K562 (cell line): ENCODE measurements around the gene ZMYND8. TPM values are rescaled to one million over a fixed set of nuclear protein-coding genes. Genes with fewer than 3 reads are reported as not detected.

Source experiments
- ATAC-seq: fragments of 200-7000 bp; cut with Tn5 transposase; 3 replicates; pipeline ENCODE4 v1.9.1; 2020; ENCODE audit warnings: moderate library complexity
- BruUV-seq: library from RNA; stranded (reverse); fragments of 400-500 nt; replicated peaks from 2 replicates; lab custom pipeline; 2021; lab: Mats Ljungman, UMichigan
- CTCF ChIA-PET: fragments of 300-600 bp; formaldehyde crosslinking; extraction: SDS; loops from one replicate; lab custom pipeline; 2021; ENCODE audit warnings: low intra/inter-chr PET ratio; lab: Yijun Ruan, JAX
- POLR2A ChIA-PET: fragments of 300-600, 350-650 bp; sonication (Branson Sonifier 250); formaldehyde crosslinking; extraction: SDS; loops from one replicate; lab custom pipeline; 2021; ENCODE audit warnings: antibody characterized with exemption, inconsistent platforms; lab: Yijun Ruan, JAX
- DNase-seq, 4 experiments: peaks; one replicate each; pipeline versions ENCODE4 v3.0.0 to v3.0.0-alpha.2; 2011 to 2018; ENCODE audit warnings: low spot score in 3 of 4, mixed read lengths in 3 of 4; ENCODE audit errors: extremely low read depth in 1 of 4
- FAIRE-seq: peaks from 2 replicates; lab custom pipeline; 2011; peaks lifted over from hg19 to GRCh38; lab: Jason Lieb, UNC
- H2AFZ ChIP-seq: 2 replicates; pipeline ENCODE4 v1.6.0; 2011; ENCODE audit warnings: low read depth, low read length, control low read depth, inconsistent platforms
- H3K27ac ChIP-seq: fragments of 200-600 bp; 3 replicates; pipeline ENCODE4 v1.8.0; 2011; ENCODE audit warnings: low read depth, mild to moderate bottlenecking, control low read depth, inconsistent platforms, low read length, moderate library complexity, mixed read lengths; ENCODE audit errors: extremely low read depth
- H3K27me3 ChIP-seq, 2 experiments: fragments of 300-600 bp in 1 of 2; 2 replicates in 1 of 2; 3 replicates in 1 of 2; pipeline versions ENCODE4 v1.6.0 to v1.8.0; 2011; ENCODE audit warnings: inconsistent platforms in 2 of 2, low read length in 2 of 2, mild to moderate bottlenecking in 1 of 2, mixed read lengths in 1 of 2, moderate library complexity in 1 of 2; ENCODE audit not compliant: control insufficient read depth in 2 of 2, insufficient read depth in 2 of 2
- H3K36me3 ChIP-seq: fragments of 300-600 bp; 3 replicates; pipeline ENCODE4 v1.8.0; 2011; ENCODE audit warnings: mild to moderate bottlenecking, low read length, inconsistent platforms; ENCODE audit not compliant: control insufficient read depth, insufficient read depth
- H3K4me1 ChIP-seq, 2 experiments: fragments of 200-600 bp in 1 of 2; replicated peaks in 1 of 2; 2 replicates in 1 of 2; 3 replicates in 1 of 2; pipeline versions ENCODE4 v1.5.1 to v1.8.0; 2011; ENCODE audit warnings: inconsistent platforms in 2 of 2, low read length in 2 of 2, mild to moderate bottlenecking in 1 of 2, mixed read lengths in 1 of 2, moderate library complexity in 1 of 2; ENCODE audit not compliant: control insufficient read depth in 2 of 2, insufficient read depth in 2 of 2
- H3K4me2 ChIP-seq: 2 replicates; pipeline ENCODE4 v1.6.1; 2011; ENCODE audit warnings: low read length, control low read depth, inconsistent platforms, mixed read lengths; ENCODE audit not compliant: insufficient read depth
- H3K4me3 ChIP-seq: fragments of 200-600 bp; sonication (generic), shearing (Covaris generic); 2 replicates; pipeline ENCODE4 v1.5.1; 2016; ENCODE audit warnings: control low read depth, inconsistent platforms
- H3K79me2 ChIP-seq: fragments of 200-600 bp; 3 replicates; pipeline ENCODE4 v1.8.0; 2011; ENCODE audit warnings: low read length, inconsistent platforms; ENCODE audit not compliant: control insufficient read depth, insufficient read depth
- H3K9ac ChIP-seq, 2 experiments: 2 replicates each; pipeline versions ENCODE4 v1.6.0 to v1.6.1; 2011; ENCODE audit warnings: low read depth in 2 of 2, low read length in 2 of 2, control low read depth in 1 of 2, inconsistent platforms in 1 of 2, mild to moderate bottlenecking in 1 of 2, mixed read lengths in 1 of 2; ENCODE audit not compliant: insufficient read depth in 1 of 2
- H3K9me1 ChIP-seq: one replicate; pipeline ENCODE4 v1.6.0; 2011; ENCODE audit warnings: inconsistent platforms, mild to moderate bottlenecking, low read length, moderate library complexity; ENCODE audit not compliant: control insufficient read depth, insufficient read depth
- H3K9me3 ChIP-seq: replicated peaks from 2 replicates; pipeline ENCODE4 v1.5.1; 2011; ENCODE audit warnings: low read depth, low read length, inconsistent platforms; ENCODE audit not compliant: control insufficient read depth, insufficient read depth
- H4K20me1 ChIP-seq: replicated peaks from 2 replicates; pipeline ENCODE4 v1.6.1; 2011; ENCODE audit warnings: low read length, inconsistent platforms, mixed read lengths; ENCODE audit not compliant: control insufficient read depth, insufficient read depth
- ASH1L ChIP-seq: fragments of 450-650 bp; IDR thresholded peaks from 2 replicates; pipeline ENCODE4 v1.6.1; 2018; ENCODE audit warnings: borderline replicate concordance, mild to moderate bottlenecking, low read depth; ENCODE audit not compliant: partially characterized antibody
- CBX3 ChIP-seq, 2 experiments: IDR thresholded peaks; 1 replicate in 1 of 2; 2 replicates in 1 of 2; pipeline ENCODE4 v1.6.1; 2012; ENCODE audit warnings: inconsistent platforms in 2 of 2, low read length in 2 of 2, borderline replicate concordance in 1 of 2, control low read depth in 1 of 2
- DPF2 ChIP-seq: fragments of 450-650 bp; IDR thresholded peaks from 2 replicates; pipeline ENCODE4 v1.6.1; 2016
- FOS ChIP-seq: IDR thresholded peaks from 3 replicates; pipeline ENCODE4 v1.6.1; 2011; ENCODE audit not compliant: insufficient read length; ENCODE audit errors: extremely low read depth
- FOXK1 ChIP-seq: sonication (generic); formaldehyde crosslinking; IDR thresholded peaks from 2 replicates; pipeline ENCODE4 v1.8.0; 2022; ENCODE audit warnings: missing genetic modification reagents, mild to moderate bottlenecking, borderline replicate concordance
- FOXM1 ChIP-seq, 2 experiments: fragments of 450-650 bp in 1 of 2; sonication (generic) in 1 of 2; formaldehyde crosslinking in 1 of 2; IDR thresholded peaks; 2 replicates each; pipeline versions ENCODE4 v1.6.1 to v1.9.0; 2017 to 2022; ENCODE audit warnings: low read depth in 2 of 2, mild to moderate bottlenecking in 2 of 2, missing genetic modification reagents in 1 of 2, moderate library complexity in 1 of 2
- GTF2A2 ChIP-seq: IDR thresholded peaks from 2 replicates; pipeline ENCODE4 v1.6.1; 2016; ENCODE audit warnings: mild to moderate bottlenecking, missing genetic modification characterization, missing compliant biosample characterization
- PHF20 ChIP-seq: fragments of 450-650 bp; IDR thresholded peaks from 2 replicates; pipeline ENCODE4 v1.6.1; 2018; ENCODE audit not compliant: partially characterized antibody
- PRPF4 ChIP-seq: fragments of 200-400 bp; formaldehyde crosslinking; IDR thresholded peaks from one replicate; pipeline ENCODE4 v1.6.1; 2017; ENCODE audit warnings: low read length, low read depth, mild to moderate bottlenecking; ENCODE audit not compliant: insufficient read depth, poor library complexity, severe bottlenecking
- SAFB2 ChIP-seq: fragments of 200-400 bp; formaldehyde crosslinking; IDR thresholded peaks from 2 replicates; pipeline ENCODE4 v1.6.1; 2018; ENCODE audit warnings: borderline replicate concordance, low read length, low read depth, moderate library complexity; ENCODE audit not compliant: severe bottlenecking
- SAP30 ChIP-seq: fragments of 200-600 bp; sonication (generic); IDR thresholded peaks from 2 replicates; pipeline ENCODE4 v1.6.1; 2012; ENCODE audit warnings: borderline replicate concordance, low read depth, mild to moderate bottlenecking, moderate library complexity, low read length, control low read depth, inconsistent platforms; ENCODE audit not compliant: insufficient read depth, poor library complexity, severe bottlenecking
- SRSF1 ChIP-seq: fragments of 200-400 bp; formaldehyde crosslinking; IDR thresholded peaks from 2 replicates; pipeline ENCODE4 v1.6.1; 2017; ENCODE audit warnings: mild to moderate bottlenecking, low read depth, low read length, moderate library complexity
- TOE1 ChIP-seq, 2 experiments: fragments of 450-650 bp in 1 of 2; sonication (generic) in 1 of 2; formaldehyde crosslinking in 1 of 2; IDR thresholded peaks; 2 replicates each; pipeline versions ENCODE4 v1.7.1 to v1.8.0; 2016 to 2022; ENCODE audit warnings: borderline replicate concordance in 2 of 2, mild to moderate bottlenecking in 2 of 2, antibody characterized with exemption in 1 of 2, inconsistent platforms in 1 of 2, low read depth in 1 of 2, missing genetic modification reagents in 1 of 2, moderate library complexity in 1 of 2
- XRCC4 ChIP-seq: IDR thresholded peaks from one replicate; pipeline ENCODE4 v1.6.1; 2011; ENCODE audit not compliant: insufficient read depth, insufficient read length; ENCODE audit errors: extremely low read depth
- ZNF717 ChIP-seq: fragments of 250-450 bp; sonication (Bioruptor Pico); IDR thresholded peaks from 2 replicates; pipeline ENCODE4 v1.5.0; 2021
- WGBS: fragments of 100-300 bp; shearing (Covaris generic); methylation state at CpG from one replicate; pipeline ENCODE4 v1.1.6; 2016; ENCODE audit warnings: low coverage, mixed read lengths; ENCODE audit not compliant: insufficient coverage; ENCODE audit errors: missing lambda C conversion rate; 5-methylcytosine and 5-hydroxymethylcytosine counted together
- in situ Hi-C: fragments of 300-500 bp; cut with MboI; formaldehyde crosslinking; loops from 4 replicates; pipeline ENCODE4 v1.15.0; 2018; ENCODE audit warnings: inconsistent platforms, mixed read lengths
- intact Hi-C: fragments of 100-400 bp; cut with micrococcal nuclease; formaldehyde crosslinking; loops from 2 replicates; pipeline ENCODE4 v1.14.2; 2022
- polyA plus RNA-seq, 8 experiments: library from polyadenylated mRNA; depleted of rRNA in 4 of 8; stranded (reverse) in 5 of 8; unstranded in 3 of 8; fragments of >200 nt; fragmentation: Nextera tagmentation in 2 of 8; fragmentation: Illumina TruSeq in 1 of 8; extraction: Ambion mirVana in 2 of 8; extraction: Trizol in 1 of 8; gene quantifications; 2 replicates each; pipeline versions ENCODE4 v1.2.1 to v1.2.3, GENCODE V29; 2011 to 2014; ENCODE audit warnings: inconsistent platforms in 1 of 8, missing spikeins in 1 of 8
- total RNA-seq, 7 experiments: library from RNA; depleted of rRNA in 6 of 7; stranded (reverse); fragments of >200 nt in 6 of 7; fragmentation: Illumina TruSeq in 2 of 7; extraction: Trizol in 2 of 7; gene quantifications; 2 replicates each; pipeline versions ENCODE4 v1.2.1 to v1.2.3, GENCODE V29; 2011 to 2021; ENCODE audit warnings: low replicate concordance in 1 of 7
- TF ChIP-seq, protein P1 (sequence below), 2 experiments: fragments of 450-650 bp in 1 of 2; sonication (generic) in 1 of 2; formaldehyde crosslinking in 1 of 2; IDR thresholded peaks in 1 of 2; conservative IDR thresholded peaks in 1 of 2; 2 replicates each; pipeline versions ENCODE4 v1.6.1 to v1.8.1; 2016 to 2023; ENCODE audit warnings: mild to moderate bottlenecking in 2 of 2, moderate library complexity in 2 of 2, inconsistent platforms in 1 of 2, missing genetic modification reagents in 1 of 2
- TF ChIP-seq, protein P2 (sequence below): sonication (generic); formaldehyde crosslinking; IDR thresholded peaks from 2 replicates; pipeline ENCODE4 v1.5.0; 2020; ENCODE audit warnings: missing genetic modification reagents

The ZMYND8 gene
- total and polyA plus RNA-seq, 9 of the 15 experiments (the other 6 are each of a cell fraction or from before 2014, with no cell fraction given): 31.8 to 148 (median 71.9) TPM

DNA sequence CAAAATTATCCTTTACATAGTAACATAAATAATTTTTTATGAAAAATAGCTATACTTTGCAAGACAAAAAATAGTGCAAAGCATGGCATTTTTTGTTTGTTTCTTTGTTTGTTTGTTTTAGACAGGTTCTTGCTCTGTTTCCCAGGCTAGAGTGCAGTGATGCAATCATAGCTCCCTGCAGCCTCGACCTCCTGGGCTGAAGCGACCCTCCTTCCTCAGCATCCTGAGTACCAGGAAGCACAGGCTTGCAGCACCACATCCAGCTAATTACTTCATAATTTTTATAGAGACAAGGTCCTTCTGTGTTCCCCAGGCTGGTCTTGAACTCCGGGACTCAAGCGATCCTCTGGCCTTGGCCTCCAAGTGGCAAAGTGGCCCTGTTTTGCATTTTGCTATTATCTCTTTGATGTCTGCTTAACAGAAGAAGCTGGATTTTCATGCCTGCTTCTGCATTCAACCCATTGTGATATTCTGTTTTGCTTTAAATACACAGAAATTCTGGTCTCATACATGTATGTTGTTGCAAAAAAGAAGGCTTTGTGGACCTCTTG, 49.4 kb upstream of the ZMYND8 start (continued):
- TF ChIP-seq, protein P1, sequence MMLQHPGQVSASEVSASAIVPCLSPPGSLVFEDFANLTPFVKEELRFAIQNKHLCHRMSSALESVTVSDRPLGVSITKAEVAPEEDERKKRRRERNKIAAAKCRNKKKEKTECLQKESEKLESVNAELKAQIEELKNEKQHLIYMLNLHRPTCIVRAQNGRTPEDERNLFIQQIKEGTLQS (IDR thresholded peaks at IDR 0.05): peak; percentile 25; the same call in 1 of the 2 replicates
- TF ChIP-seq, protein P1 (CRISPR knock-in tag; conservative IDR thresholded peaks at IDR 0.05): no peak

DNA sequence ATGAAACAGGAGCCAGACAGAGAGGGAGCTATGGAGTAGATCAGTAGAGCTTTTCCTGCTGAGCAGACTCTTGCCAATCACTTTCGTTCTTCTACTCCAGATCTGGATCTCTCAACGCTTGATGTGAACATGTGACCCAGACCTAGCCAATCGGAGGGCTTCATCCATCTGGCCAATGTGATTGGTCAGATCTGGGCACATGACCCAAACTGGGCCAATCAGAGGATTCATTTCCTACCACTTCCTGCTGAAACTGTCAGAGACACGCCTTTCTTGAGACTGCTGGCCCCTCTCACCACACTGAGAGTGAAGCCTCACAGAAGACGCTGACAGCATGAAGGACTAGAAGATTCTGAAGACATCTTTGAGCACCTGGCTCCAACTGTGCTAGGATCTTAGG, 44.2 kb upstream of the ZMYND8 start:
- Histone ChIP-seq H3K36me3 (no peaks in the 10 kb centered on the region), H2AFZ (peak overlapping the region; percentile 57), H4K20me1 (no peaks in the 10 kb centered on the region), H3K27ac (no peak overlapping the region), H3K4me3 (no peak overlapping the region), H3K9me3 (peaks cover 5% of the 10 kb centered on the region; the same call in 1 of the 2 replicates), H3K4me1 (peaks cover 5 to 6% of the 10 kb centered on the region in 2 experiments; a peak in 4 of 5 replicates), H3K9me1 (no peaks in the 10 kb centered on the region), H3K27me3 (no peaks in the 10 kb centered on the region), H3K79me2 (no peaks in the 10 kb centered on the region), H3K4me2 (no peak overlapping the region; the same call in 1 of the 2 replicates), H3K9ac (no peak overlapping the region)
- ChIA-PET CTCF (no interaction called here), POLR2A (interaction anchor here (1.0 to 1.4 kb wide), 2 partner anchors 9 to 202 kb away, joined by 3 read pairs; no protein-coding TSS in a partner anchor)
- peak; percentile 59 to 93 (median 82) for DNase-seq
- in situ Hi-C loops (no loop called here), intact Hi-C loops (no loop called here)
- FAIRE-seq: peak; percentile 60
- BruUV-seq: no TSS peak
- WGBS: 65% methylated on average over 5 of the region's 5 CpGs
- ATAC-seq: peak; percentile 85
- no peak for TF ChIP-seq GTF2A2 (tag)
- TF ChIP-seq SRSF1: no peak
- peak; percentile 58 for TF ChIP-seq ASH1L
- TF ChIP-seq SAFB2: no peak
- no peak for TF ChIP-seq DPF2
- TF ChIP-seq CBX3 (IDR thresholded peaks at IDR 0.05; ENCODE audit: borderline replicate concordance in 1 of 2, low read length in 2 of 2): peak in 1 of 2 experiments; percentile 69; a peak in 1 of 3 replicates
- peak; percentile 54; the same call in 1 of the 2 replicates for TF ChIP-seq TOE1 (IDR thresholded peaks at IDR 0.05; ENCODE audit: borderline replicate concordance)
- TF ChIP-seq TOE1 (CRISPR knock-in tag; IDR thresholded peaks at IDR 0.05; ENCODE audit: borderline replicate concordance, low read depth): no peak
- TF ChIP-seq SAP30: no peak
- no peak for TF ChIP-seq PRPF4
- TF ChIP-seq PHF20: no peak
- TF ChIP-seq, protein P2, sequence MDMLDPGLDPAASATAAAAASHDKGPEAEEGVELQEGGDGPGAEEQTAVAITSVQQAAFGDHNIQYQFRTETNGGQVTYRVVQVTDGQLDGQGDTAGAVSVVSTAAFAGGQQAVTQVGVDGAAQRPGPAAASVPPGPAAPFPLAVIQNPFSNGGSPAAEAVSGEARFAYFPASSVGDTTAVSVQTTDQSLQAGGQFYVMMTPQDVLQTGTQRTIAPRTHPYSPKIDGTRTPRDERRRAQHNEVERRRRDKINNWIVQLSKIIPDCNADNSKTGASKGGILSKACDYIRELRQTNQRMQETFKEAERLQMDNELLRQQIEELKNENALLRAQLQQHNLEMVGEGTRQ (CRISPR knock-in tag): peak; percentile 98
- peak; percentile 78 for TF ChIP-seq FOS
- TF ChIP-seq ZNF717: no peak
- no peak for TF ChIP-seq FOXK1 (CRISPR knock-in tag)
- TF ChIP-seq FOXM1 (IDR thresholded peaks at IDR 0.05; ENCODE audit: low read depth): peak; percentile 56; the same call in 1 of the 2 replicates
- TF ChIP-seq FOXM1 (CRISPR knock-in tag; IDR thresholded peaks at IDR 0.05; ENCODE audit: low read depth): no peak
- no peak for TF ChIP-seq XRCC4
